ENCODE measurements around the gene UTS2R.

DNA sequence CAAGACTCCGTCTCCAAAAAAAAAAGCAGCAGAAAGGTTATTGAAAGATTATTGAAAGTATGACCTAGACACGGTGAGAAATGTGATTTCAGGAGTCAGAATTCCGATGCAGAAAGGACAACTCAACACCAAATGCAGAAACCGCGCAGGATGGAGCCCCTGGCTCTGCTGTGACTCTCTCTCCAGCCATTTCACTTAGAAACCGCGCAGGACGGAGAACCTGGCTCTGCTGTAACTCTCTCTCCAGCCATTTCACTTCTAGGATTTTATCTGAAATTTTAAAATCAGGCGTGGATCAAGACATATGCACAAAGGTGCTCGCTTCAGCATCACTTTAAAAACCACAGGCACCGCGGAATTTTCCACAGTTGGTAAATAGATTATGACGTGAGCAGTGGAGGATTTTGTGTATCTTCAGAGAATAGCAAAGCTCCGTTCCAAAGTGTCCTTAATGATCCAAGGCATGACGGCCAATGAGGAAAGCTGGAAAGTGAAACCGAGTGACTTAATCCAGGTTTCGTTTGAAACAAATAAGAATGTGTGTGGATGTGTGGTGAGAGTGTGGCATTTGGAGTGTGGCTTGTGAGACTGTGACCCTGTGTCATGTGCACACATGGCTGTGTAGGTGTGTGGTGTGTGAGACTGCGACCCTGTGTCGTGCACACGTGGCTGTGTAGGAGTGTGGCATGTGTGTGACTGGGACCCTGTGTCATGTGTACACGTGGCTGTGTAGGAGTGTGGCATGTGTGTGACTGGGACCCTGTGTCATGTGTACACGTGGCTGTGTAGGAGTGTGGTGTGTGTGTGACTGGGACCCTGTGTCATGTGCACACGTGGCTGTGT lies 9.5 kb downstream of the UTS2R start:
- TF ChIP-seq ZNF274 (IDR thresholded peaks at IDR 0.05; ENCODE audit: low read depth, low read length): no peak
- no peak for TF ChIP-seq SUZ12 (IDR thresholded peaks at IDR 0.05; ENCODE audit: extremely low read depth, insufficient read depth, insufficient read length)
- TF ChIP-seq YY1 (IDR thresholded peaks at IDR 0.05; ENCODE audit: insufficient read depth, insufficient read length): no peak

Measured in NT2/D1 (cell line).